DND-41 (cell line): ENCODE data around the gene GSTM3.

ENCODE experiments used
- EZH2 ChIP-seq: IDR thresholded peaks from 3 replicates; pipeline ENCODE4 v1.6.1; 2012; ENCODE audit warnings: borderline replicate concordance, low read depth, mild to moderate bottlenecking, moderate library complexity, low read length, inconsistent platforms; ENCODE audit not compliant: severe bottlenecking
- TF ChIP-seq, protein P1 (sequence below): IDR thresholded peaks from 2 replicates; pipeline ENCODE4 v1.5.1; 2012; ENCODE audit warnings: borderline replicate concordance, low read length, moderate library complexity, mild to moderate bottlenecking; ENCODE audit not compliant: poor library complexity, severe bottlenecking; ENCODE audit errors: extremely low read depth

DNA sequence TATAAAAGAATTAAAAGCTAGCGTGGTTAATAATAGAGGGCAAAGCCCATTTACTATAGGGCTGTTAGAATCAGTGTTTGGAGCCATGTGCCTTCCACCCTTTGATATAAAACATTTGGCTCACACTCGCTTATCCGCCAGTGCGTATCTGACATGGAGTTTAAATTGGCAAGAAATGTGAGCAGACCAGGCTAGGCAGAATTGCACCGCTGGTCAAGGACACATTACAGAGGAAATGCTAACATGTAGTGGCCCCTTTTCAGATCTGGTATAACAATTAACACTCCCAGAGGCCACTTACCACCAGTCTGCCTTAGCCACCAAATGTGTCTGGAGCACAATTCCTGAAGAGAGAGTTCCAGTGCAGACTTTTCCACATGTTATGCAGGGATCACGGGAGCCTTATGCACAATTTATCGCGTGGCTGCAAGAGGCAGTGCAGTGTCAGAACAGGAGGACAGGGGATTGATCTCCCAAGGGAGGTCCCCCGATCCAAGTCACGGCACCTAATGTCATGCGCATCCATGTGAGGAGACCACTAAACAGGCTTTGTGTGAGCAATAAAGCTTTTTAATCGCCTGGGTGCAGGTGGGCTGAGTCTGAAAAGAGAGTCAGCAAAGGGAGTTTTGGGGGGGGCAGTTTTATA is 14.0 kb downstream of the GSTM3 start:
- TF ChIP-seq, protein P1, sequence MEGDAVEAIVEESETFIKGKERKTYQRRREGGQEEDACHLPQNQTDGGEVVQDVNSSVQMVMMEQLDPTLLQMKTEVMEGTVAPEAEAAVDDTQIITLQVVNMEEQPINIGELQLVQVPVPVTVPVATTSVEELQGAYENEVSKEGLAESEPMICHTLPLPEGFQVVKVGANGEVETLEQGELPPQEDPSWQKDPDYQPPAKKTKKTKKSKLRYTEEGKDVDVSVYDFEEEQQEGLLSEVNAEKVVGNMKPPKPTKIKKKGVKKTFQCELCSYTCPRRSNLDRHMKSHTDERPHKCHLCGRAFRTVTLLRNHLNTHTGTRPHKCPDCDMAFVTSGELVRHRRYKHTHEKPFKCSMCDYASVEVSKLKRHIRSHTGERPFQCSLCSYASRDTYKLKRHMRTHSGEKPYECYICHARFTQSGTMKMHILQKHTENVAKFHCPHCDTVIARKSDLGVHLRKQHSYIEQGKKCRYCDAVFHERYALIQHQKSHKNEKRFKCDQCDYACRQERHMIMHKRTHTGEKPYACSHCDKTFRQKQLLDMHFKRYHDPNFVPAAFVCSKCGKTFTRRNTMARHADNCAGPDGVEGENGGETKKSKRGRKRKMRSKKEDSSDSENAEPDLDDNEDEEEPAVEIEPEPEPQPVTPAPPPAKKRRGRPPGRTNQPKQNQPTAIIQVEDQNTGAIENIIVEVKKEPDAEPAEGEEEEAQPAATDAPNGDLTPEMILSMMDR: no peak
- no peak for TF ChIP-seq EZH2
